GM20431 (cell line): Measurements from ENCODE around the gene XYLT2.

Experiments
- in situ Hi-C: fragments of 300-500 bp; cut with MseI, MboI; formaldehyde crosslinking; loops from one replicate; pipeline ENCODE4 v1.15.0; 2020; ENCODE audit warnings: low sequenced_read_pairs; ENCODE audit not compliant: unreplicated experiment

Gene XYLT2

DNA sequence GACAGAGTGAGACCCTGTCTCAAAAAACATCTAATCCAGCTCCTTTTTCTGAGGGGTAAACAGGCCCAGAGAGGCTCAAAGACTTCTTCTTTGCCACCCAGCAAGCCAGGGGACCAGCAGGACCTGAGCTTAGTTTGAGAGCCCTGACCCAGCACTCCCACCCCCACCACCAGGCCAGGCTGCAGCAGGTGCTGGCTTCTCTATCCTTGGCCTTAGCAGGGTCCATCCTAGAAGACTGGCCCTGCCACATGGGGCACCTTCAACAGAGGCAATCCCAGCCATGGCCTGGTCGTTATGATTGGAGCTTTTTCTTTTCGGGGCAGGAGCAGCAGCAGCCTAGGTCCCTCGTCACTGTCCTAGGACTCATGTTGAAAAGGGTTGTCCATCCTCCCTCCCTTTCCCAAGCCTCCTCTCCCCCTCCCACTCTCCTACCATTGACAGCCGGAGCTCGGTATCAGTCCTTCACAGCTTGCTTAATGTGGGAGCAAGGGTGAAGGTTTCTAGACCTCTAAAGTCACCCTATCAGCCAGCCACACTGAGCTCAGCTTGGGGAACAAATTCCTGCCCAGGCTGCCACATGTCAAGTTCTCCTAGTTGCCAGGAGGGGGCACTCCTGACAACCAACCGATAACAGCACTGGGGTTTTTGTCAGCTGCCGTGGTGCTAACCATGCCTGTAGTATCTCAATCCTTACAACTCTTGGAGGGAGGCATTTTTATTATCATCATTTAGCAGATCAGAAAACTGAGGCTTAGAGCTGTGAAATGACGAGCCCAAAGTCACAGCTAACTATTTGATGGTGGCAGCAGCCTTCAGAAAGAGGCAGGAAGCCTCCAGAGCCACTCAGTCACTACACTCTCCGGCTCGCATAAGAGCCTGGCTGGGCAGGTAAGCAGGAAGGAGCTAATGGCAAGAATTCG lies 15.9 kb downstream of the XYLT2 start:
- in situ Hi-C loops, result no loop called here

DNA sequence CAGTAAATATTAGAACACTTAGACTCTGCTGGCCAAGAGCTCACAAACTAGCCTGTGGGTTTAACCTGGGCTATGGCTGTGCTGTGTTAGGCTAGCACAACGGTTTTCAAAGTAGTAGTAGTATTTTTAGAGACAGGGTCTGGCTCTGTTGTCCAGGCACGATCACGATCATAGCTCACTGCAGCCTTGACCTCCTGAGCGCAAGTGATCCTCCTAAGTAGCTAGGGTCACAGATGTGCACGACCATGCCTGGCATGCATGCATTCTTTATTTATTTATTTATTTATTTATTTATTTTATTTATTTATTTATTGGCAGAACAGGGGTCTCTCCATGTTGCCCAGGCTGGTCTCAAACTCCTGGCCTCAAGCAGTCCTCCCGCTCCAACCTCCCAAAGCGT lies 16.7 kb downstream of the XYLT2 start:
- in situ Hi-C loops, result no loop called here

DNA sequence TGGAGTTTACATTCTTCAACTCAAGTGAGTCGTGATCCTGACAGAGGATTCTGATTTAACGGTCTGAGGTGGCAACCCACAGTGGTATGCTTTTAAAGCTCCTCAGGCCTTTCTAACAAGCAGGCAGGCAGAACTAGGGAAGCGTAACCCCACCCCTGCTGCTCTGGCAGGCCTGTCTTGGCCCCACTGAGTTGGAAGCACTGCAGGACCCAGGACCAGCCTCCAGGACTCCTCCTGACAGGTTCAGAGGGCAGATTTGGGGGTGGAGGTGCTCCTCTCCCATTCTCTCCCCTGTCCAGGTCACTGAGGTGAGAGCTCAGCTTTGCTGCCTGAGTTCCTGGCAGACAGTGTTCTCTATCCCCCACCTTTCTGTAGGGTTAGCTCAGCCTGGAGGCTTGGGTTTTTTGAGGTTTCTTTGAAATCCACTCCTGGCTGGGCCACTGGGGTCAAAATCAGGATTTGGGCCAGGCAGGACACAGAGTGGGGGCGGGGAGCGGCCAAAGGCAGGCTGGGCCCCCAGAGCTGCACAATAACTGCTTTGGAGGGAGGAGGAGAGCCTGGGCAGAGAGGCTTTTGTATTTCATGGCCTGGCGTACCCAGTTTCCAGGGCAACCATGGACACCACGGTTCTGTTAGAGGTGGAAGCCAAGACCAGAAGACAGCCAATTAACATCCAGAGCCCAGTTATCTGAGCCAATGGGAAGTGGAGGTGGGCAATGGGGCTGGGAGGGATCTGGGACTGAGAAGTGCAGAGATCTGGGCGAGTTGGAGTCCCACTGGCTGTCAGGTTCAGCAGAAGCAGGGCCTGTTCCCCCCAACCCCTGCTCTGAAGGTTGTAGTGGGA lies 17.5 kb downstream of the XYLT2 start:
- in situ Hi-C loops, result no loop called here

DNA sequence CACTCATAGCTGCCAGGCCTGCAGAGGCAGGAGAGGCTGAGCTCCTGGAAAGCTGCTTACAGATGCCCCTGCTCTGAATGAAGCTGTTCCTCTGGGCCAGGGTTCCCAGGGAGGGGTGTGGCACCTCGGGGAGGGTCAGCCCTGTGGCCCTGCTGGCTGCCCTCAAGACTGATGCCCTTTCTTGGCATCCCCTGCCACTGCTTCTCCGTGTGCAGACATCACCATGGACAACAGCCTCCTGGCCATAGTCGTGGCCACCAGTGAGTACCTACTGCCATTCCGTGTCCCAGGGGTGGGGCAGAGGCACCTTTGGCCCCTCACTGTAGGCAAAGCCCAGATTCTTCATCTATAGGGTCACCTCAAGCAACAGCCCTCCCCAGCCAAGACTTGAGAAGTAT lies 18.1 kb downstream of the XYLT2 start:
- in situ Hi-C loops, result no loop called here

DNA sequence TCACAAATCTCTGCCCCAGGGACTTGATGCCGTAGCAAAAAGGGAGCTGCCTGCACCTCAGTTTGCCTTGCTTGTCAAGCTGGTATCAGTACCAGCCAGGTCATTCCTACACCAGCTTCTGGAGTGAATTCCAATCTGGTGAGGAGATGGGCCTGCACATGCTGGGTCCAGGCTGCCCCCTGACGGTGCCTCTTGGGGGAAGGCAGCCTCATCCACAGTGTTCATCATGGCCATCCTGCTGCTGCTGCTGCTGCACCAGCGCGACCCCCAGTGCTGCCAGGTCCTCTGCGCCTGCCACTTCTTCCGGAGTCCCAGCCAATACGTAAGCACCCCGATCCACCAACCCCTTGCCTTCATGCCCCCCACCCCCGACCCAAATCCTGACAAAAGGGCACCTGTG lies 18.8 kb downstream of the XYLT2 start:
- in situ Hi-C loops, result no loop called here

DNA sequence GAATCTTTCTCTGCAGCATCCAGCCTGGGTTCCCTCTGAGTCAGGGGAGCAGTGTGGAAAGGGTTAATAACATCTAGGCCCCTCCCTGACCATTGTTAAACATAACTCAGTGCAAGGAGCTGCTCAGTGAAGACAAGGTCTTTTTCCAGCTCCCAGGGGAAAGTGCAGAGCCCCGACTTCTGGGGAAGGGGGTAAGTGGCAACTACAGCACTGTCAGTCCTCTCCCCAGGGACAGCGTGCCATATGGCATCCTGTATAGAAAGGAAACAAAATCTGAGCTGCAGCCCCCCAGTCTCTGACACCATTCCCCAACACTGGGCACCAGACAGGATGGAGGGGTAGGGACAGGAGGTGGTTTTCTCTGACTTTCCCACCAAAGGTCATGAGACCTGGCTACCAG lies 19.2 kb downstream of the XYLT2 start:
- in situ Hi-C loops, result no loop called here

DNA sequence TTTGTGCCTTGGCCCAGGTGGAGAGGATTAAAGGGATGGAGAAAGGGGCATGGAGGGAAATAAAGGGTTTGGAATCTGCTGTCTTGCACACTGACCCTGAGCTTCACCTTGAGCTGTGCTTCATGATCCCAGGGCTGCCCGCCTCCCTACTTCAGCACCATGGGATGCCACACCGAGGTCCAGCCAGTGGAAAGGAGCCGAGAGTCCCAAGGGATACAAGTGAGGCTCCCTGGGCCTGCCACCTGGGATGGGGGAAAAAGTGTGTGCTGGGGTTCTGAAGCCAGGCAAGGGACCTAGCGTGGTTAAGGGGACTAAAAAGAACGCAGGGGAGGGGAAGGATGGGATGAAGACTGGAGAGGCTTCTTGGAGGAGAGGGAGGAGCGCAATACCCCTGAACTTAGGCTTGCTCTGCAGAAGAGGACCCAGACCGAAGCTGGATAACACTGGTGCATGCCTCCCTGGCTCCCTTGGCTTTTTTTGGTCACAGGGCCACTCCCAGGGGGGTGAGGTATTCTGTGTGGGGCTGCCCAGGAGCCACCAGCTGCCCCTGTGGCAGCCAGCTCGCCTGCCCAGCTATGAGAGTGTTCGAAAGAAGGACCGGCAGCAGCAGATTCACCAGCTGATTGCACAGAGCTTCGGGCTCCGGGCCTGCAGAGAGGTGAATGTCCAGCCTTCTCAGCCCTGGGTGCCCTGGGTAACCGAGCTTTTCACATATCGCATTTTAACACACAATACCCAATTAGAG lies 19.9 kb downstream of the XYLT2 start:
- in situ Hi-C loops, result no loop called here

DNA sequence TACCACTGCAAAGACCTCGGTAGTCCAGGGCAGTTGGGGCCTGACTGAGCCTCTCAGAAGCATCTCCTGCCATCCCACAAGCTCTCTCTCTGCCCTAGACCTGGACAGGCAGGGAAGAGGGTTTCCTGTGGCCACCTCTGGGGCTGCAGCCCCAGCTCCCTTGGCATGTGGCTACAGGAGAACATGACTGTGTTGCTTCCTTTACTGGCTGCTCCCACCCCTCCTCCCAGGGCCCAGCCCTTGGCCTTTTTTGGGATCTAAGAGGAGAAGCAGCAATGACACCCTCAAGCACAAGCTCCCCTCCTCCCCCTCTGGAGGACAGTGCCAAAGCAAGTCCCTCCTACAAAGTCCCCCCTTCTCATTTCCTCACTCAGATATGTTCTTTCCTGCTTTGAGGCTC lies 21.5 kb downstream of the XYLT2 start:
- in situ Hi-C loops, result no loop called here

DNA sequence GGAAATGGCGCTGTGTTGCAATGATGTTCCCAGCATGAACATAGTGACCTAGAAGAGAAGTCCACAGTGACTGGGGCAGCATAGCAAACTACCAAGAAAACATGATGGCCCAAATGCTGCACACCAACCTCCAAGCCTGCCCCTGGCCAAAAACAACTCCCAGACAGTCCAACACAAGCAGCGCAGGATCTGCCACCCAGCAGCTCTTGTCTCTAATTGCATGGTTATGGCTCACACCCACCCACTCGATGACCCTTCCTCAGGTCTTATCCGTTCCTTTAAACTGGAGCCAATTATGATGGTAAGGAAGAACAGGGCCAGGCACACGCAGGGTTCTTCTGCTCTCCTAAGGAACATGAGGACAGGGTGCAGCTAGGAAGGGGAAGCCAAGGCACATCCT lies 24.1 kb downstream of the XYLT2 start:
- in situ Hi-C loops, result no loop called here

DNA sequence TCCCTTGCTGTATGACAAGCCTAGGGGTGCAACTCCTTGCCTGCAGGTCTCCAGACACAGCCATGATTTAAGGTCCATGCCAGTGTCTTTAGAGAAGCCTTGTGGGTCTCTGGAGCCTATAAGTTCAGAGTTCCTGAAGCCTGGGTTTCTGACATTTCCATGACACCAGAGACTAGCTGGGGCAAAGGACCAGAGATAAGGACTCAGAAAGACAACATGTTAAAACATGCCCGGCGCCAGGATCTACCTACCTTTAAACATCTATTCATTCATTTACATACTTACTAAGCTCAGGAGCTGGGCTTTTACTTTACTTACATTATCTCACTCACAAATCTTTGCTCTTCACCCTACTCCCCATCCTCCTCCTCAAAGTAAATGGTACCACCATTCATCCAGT lies 25.6 kb downstream of the XYLT2 start:
- in situ Hi-C loops, result no loop called here

DNA sequence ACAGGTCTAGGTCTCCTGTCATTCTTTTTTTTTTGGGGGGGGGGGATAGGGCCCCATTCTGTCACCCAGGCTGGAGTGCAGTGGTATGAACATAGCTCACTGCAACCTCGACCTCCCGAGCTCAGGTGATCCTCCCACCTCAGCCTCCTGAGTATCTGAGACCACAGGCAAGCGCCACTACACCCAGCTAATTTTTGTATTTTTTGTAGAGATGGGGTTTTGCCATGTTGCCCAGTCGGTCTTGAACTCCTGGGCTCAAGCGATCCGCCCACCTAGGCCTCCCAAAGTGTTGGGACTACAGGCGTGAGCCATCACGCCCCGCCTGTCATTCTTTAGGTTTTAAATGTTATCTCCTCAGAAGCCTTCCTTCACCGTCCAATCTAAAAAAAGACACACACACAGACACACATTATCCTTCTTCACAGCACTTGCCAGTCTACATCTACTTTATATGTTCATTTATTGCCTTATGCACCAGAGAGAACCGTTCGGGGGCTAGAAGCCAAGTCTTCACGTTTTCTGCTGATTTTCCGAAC lies 26.4 kb downstream of the XYLT2 start:
- in situ Hi-C loops, result no loop called here

DNA sequence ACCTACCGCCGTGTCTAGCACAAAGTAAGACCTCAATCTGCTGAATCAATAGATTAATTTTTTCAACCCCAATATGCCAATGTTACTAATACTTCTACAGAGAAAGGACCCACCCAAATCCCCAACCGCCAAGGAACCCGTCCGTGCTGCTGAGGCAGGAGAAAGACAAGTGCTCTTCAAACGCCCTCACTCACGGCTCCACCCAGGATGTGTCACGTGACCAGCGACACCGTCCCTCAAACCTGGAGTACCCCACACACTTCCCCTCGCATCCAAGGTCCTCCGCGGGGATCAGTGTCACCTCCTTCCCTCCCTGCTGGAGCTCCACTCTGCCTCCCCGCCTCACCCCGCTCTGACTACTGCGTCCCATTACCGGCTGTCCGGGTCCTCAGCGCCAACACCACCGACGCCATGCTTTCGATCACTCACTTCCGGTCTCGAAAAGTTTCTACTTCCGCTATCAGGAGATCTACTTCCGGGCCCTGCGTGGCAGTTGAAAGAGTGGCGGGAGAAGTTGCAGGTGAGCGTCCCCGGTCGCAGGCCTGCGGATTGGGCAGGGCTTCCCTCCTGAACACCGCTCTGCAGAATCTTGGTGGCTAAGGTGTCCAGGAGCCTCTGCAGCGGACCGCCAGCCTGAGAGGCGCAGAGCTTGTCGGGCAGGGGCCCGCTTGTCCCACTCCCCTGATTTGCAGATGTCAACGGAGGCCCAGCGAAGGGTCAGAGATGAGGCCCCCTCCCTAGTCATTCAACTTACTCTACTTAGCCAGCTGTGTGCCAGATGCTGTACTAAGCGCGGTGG lies 27.0 kb downstream of the XYLT2 start, which contains the start of the genes EME1 and MRPL27:
TSS of gene EME1 (plus strand) at position 472 of the 799 bp plus-strand sequence. CDS start 1,980 bp downstream, outside the sequence.
TSS of gene MRPL27 (minus strand) at position 427 of the 799 bp plus-strand sequence. CDS start at position 413, 14 bp downstream.
- in situ Hi-C loops, result no loop called here

DNA sequence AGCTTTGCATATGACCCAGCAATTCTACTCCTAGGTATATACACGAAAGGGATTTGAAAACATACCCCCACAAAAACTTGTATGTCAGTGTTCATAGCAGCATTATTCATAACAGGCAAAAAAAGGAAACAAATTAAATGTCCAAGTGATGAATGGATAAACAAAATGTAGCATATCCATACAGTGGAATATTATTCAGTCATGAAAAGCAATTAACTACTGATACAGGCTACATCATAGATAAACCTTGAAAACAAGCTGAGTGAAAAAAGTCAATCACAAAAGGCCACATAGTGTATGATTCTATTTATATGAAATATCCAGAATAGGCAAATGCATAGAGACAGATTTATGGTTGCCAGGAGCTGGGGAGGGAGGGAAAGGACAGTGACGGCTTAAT lies 27.8 kb downstream of the XYLT2 start:
- in situ Hi-C loops, result no loop called here

DNA sequence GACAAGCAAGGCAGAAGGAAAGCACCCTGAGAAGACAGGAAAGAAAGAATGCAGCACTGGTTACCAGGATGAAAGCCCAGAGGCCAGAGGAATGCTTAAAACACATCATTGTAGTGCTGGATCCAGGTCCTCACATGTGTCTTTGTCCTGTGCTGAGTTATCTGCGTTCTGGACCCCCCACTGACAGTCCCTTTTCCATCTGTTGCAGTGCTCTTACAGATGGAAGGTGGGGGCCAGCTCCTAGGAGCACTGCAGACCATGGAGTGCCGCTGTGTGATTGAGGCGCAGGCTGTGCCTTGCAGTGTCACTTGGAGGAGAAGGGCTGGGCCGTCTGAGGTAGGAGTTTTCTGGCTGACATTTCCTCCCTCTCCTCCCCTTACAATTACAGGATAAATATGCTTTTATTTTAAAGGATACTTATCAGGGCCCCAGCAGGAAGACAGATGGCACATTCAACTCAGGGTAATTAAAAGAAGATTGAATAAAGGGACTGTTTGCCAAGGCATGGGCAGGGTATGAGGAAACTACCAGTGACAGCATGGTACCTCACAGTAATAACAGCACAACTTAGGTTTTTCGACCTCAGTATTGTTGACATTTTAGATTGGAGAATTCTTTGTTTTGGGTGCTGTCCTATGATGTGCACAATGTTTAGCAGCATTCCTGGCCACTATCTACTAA lies 30.1 kb downstream of the XYLT2 start:
- in situ Hi-C loops, result no loop called here

DNA sequence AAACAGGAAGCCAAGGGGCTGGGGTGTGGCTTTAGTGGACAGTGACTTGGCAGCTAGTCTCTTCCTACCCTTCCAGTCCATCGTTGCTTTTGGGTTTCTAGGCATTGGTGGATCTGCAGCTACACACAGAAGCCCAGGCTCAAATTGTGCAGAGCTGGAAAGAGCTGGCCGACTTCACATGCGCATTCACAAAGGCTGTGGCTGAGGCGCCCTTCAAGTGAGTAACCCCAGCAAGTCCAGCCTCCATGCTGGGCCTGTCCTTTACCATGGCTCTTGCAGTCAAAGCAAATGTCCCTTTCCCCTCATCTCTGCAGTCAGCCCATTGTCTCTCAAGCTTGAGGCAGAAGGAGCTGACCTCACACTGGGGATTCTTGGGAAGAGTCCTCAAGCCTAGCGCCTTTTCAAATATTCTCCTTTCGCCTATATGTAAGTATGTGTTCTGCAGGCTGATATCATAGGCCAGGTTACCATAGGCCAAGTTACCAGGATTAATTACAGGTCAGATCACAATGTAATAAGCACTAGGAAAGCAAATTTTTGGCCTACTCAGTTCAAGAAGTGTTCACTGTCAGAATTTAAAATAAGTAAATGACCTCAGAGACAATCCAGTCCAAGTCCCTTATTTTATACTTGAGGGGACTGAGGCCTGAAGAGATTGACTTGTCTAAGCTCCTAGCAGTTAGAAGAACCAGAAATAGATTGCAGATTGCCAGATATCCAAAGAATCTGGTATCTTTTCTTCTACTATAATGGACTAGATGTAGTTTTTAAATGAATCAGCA lies 33.6 kb downstream of the XYLT2 start:
- in situ Hi-C loops, result no loop called here

DNA sequence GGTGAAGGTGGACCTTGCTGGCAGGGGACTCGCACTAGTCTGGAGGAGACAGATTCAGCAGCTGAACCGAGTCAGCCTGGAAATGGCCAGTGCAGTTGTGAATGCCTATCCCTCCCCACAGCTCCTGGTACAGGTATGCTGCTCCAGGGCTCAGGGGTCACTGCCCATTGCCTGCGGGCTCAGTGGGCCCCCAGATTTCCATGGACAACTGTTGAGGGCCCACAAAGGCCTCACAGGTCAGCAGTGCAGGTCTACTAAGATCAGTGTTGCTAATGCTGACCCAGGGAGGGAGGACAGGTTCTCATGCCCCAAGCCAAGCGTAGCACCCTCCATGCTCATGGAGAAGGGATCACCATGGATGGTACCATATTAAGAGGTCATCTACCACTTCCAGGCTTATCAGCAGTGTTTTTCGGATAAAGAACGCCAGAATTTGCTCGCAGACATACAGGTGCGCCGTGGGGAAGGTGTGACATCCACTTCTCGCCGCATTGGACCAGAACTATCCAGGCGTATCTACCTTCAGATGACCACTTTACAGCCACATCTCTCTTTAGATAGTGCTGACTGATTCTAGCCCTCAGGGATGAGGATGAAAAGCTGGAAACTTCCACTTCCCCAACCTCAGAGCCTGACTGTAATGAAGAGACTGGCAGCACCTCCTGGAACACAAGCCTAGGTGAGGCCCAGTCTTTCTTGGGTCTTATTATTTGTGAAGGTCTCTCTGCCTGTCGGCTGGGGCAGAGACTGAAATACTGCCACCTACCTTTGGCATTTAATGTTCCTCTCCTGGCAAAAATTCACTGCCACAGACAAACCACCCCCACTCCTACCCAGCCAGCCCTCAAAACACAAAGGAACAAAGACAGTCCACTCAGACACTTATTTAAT lies 34.7 kb downstream of the XYLT2 start:
- in situ Hi-C loops, result no loop called here

DNA sequence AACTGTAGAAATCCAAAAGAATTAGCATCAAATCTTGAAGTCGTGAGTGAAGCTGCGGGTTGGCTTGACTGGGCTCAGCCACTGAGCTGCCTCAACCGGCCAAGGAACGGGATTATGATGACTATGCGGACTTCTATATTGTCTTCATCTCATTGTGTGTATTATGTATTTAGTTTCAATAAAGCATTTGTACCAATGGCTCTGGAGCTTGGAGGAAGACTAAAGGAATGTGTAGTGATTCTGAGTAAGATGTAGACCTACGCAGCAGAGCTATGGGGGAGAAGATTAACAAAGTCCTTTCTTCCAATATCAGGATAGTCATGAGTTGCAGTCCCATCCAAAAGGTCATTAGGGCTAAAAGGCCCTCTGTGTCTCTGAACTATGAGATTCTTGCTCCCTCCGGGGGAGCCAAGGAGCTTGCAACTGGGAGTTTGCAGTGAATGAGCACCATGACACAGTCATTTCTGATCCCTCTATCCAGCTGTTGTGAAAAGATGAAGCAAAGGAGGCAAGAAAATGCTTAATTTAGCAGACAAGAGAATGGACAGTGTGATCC lies 35.4 kb downstream of the XYLT2 start:
- in situ Hi-C loops, result no loop called here
